ENCODE results near the gene UCN3. TPM values are rescaled to one million over a fixed set of nuclear protein-coding genes. Genes with fewer than 3 reads are reported as not detected.

The UCN3 gene
- total RNA-seq, 2 donors from 2014 or later = not detected

- Histone ChIP-seq H3K4me3 (peak overlapping the region; percentile 76), H3K27ac (peak overlapping the region; percentile 82 to 87), H3K4me1 (ENCODE audit: control insufficient read depth in 1 of 2, low read depth in 2 of 2) (peaks cover 18 to 35% of the 10 kb centered on the region in 2 donors), H3K27me3 (replicated peaks; ENCODE audit: insufficient read depth) (no peaks in the 10 kb centered on the region), H3K36me3 (no peaks in the 10 kb centered on the region), H3K9me3 (no peaks in the 10 kb centered on the region)
- DNase-seq (ENCODE audit: low spot score) = no peak
- ATAC-seq (ENCODE audit: insufficient number of reproducible peaks, low FRiP score, low read depth) = no peak
- TF ChIP-seq, protein P1, sequence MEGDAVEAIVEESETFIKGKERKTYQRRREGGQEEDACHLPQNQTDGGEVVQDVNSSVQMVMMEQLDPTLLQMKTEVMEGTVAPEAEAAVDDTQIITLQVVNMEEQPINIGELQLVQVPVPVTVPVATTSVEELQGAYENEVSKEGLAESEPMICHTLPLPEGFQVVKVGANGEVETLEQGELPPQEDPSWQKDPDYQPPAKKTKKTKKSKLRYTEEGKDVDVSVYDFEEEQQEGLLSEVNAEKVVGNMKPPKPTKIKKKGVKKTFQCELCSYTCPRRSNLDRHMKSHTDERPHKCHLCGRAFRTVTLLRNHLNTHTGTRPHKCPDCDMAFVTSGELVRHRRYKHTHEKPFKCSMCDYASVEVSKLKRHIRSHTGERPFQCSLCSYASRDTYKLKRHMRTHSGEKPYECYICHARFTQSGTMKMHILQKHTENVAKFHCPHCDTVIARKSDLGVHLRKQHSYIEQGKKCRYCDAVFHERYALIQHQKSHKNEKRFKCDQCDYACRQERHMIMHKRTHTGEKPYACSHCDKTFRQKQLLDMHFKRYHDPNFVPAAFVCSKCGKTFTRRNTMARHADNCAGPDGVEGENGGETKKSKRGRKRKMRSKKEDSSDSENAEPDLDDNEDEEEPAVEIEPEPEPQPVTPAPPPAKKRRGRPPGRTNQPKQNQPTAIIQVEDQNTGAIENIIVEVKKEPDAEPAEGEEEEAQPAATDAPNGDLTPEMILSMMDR (IDR thresholded peaks at IDR 0.05) = no peak
These were observed 48.5 kb downstream of the UCN3 start for GRCh38 chr10:5413012-5413938.

DNA sequence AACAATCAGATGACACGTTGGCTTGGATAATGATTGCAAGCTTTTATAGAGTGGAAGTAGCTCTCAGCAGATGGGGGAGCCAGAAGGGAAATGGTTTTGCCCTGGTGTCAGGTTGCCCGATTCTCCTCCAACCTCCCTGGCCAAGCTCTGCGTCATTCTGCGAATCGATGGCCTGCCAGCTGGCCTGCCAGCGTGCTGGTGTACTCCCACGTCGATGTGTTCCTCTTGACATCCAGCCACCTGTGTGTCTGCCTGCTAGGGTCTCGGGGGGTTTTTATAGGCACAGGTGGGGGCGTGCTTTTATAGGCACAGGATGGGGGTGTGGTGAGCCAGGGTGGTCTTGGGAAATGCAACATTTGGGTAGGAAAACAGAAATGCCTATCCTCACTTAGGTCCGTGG is 52.2 kb downstream of the UCN3 start:
- Histone ChIP-seq H3K27me3 (replicated peaks; ENCODE audit: insufficient read depth) (no peaks in the 10 kb centered on the region), H3K9me3 (peaks cover 8% of the 10 kb centered on the region), H3K4me3 (peak overlapping the region; percentile 37), H3K36me3 (no peaks in the 10 kb centered on the region), H3K4me1 (ENCODE audit: control insufficient read depth in 1 of 2, low read depth in 2 of 2) (peaks cover 23 to 41% of the 10 kb centered on the region in 2 donors), H3K27ac (peak overlapping the region in 1 of 2 donors; percentile 87)
- ATAC-seq (ENCODE audit: insufficient number of reproducible peaks, low FRiP score, low read depth) = no peak
- TF ChIP-seq, protein P1 (IDR thresholded peaks at IDR 0.05) = no peak
- no peak for DNase-seq (ENCODE audit: low spot score)

- no peaks in the 10 kb centered on the region for H3K36me3 ChIP-seq
- H3K27ac ChIP-seq = no peak overlapping the region
- no peak overlapping the region for H3K4me3 ChIP-seq
- ATAC-seq (ENCODE audit: insufficient number of reproducible peaks, low FRiP score, low read depth) (no peak), DNase-seq (ENCODE audit: low spot score) (no peak)
- TF ChIP-seq, protein P1 (IDR thresholded peaks at IDR 0.05) = no peak
- peaks cover 8% of the 10 kb centered on the region for H3K9me3 ChIP-seq
- H3K4me1 ChIP-seq (ENCODE audit: control insufficient read depth in 1 of 2, low read depth in 2 of 2) = peaks cover 36 to 55% of the 10 kb centered on the region in 2 donors
- H3K27me3 ChIP-seq (replicated peaks; ENCODE audit: insufficient read depth) = no peaks in the 10 kb centered on the region
These were observed 53.8 kb downstream of the UCN3 start for GRCh38 chr10:5418584-5418983.

- H3K27me3 ChIP-seq (replicated peaks; ENCODE audit: insufficient read depth) = no peaks in the 10 kb centered on the region
- no peak overlapping the region for H3K4me3 ChIP-seq
These were observed 54.8 kb downstream of the UCN3 start for GRCh38 chr10:5419466-5420094.

More at GRCh38 chr10:5419466-5420094, 54.8 kb downstream of the UCN3 start:
- no peak for DNase-seq (ENCODE audit: low spot score)
- no peak for ATAC-seq (ENCODE audit: insufficient number of reproducible peaks, low FRiP score, low read depth)
- TF ChIP-seq, protein P1 (IDR thresholded peaks at IDR 0.05) = no peak
- peaks cover 41 to 57% of the 10 kb centered on the region in 2 donors for H3K4me1 ChIP-seq (ENCODE audit: control insufficient read depth in 1 of 2, low read depth in 2 of 2)
- H3K36me3 ChIP-seq = no peaks in the 10 kb centered on the region
- peaks cover 8% of the 10 kb centered on the region for H3K9me3 ChIP-seq
- H3K27ac ChIP-seq = peak overlapping the region in 1 of 2 donors; percentile 15
